AG09319 (cell line): Measurements from ENCODE around the gene CFAP53.
A peak's percentile ranks its signal among the peaks of the same experiment; 100 is the strongest.

Experiments
- DNase-seq: peaks from one replicate; pipeline ENCODE4 v3.0.0-alpha.2; 2010; ENCODE audit warnings: low read depth; ENCODE audit errors: extremely low read depth
- CTCF ChIP-seq: IDR thresholded peaks from 2 replicates; pipeline ENCODE4 v1.5.1; 2011; ENCODE audit warnings: low read depth, mild to moderate bottlenecking, inconsistent platforms, low read length, moderate library complexity

CFAP53 gene

GRCh38 chr18:50282521-50283335 lies 16.4 kb upstream of the CFAP53 start:
- no peak for DNase-seq
- TF ChIP-seq CTCF: no peak

GRCh38 chr18:50281972-50282520 lies 15.8 kb upstream of the CFAP53 start:
- DNase-seq: no peak
- no peak for TF ChIP-seq CTCF

- peak; percentile 97 for DNase-seq
- TF ChIP-seq CTCF: peak; percentile 6
Measured at GRCh38 chr18:50281295-50281971, 15.1 kb upstream of the CFAP53 start, which contains the start of gene MBD1. MBD1 (minus strand) TSS chr18:50281523; CDS start chr18:50279992, 1,531 bp downstream.

- TF ChIP-seq CTCF: no peak
- DNase-seq: no peak
Measured at GRCh38 chr18:50280707-50281294, 14.5 kb upstream of the CFAP53 start.

GRCh38 chr18:50279752-50280151 lies 13.5 kb upstream of the CFAP53 start:
- TF ChIP-seq CTCF: no peak
- DNase-seq: no peak

- no peak for TF ChIP-seq CTCF
- DNase-seq: no peak
Measured at GRCh38 chr18:50277942-50278341, 11.6 kb upstream of the CFAP53 start.
